Renal cortical epithelial cell (primary cell): ENCODE measurements around the gene FBLN1. TPM values are rescaled to one million over a fixed set of nuclear protein-coding genes. Genes with fewer than 3 reads are reported as not detected.
"Not testable (repeated sequence)": the region's sequence is repeated elsewhere in the genome, so short reads cannot be mapped to it uniquely, and the experiment has no call there.

Source experiments
- DNase-seq: peaks from one replicate; pipeline ENCODE4 v3.0.0-alpha.2; 2011; ENCODE audit warnings: low read depth
- total RNA-seq: library from RNA; depleted of rRNA; stranded (reverse); fragments of >200 nt; gene quantifications from 2 replicates; pipeline ENCODE4 v1.2.3, GENCODE V29; 2014

The FBLN1 gene
- total RNA-seq, 1 donor from 2014 or later = 17.1 TPM

GRCh38 chr22:45584121-45584570 is 81.5 kb downstream of the FBLN1 start:
- DNase-seq = no peak

- no peak for DNase-seq
Observed at GRCh38 chr22:45584621-45585436, 82.1 kb downstream of the FBLN1 start.

- no peak for DNase-seq
Observed at GRCh38 chr22:45585437-45585755, 82.7 kb downstream of the FBLN1 start.

DNA sequence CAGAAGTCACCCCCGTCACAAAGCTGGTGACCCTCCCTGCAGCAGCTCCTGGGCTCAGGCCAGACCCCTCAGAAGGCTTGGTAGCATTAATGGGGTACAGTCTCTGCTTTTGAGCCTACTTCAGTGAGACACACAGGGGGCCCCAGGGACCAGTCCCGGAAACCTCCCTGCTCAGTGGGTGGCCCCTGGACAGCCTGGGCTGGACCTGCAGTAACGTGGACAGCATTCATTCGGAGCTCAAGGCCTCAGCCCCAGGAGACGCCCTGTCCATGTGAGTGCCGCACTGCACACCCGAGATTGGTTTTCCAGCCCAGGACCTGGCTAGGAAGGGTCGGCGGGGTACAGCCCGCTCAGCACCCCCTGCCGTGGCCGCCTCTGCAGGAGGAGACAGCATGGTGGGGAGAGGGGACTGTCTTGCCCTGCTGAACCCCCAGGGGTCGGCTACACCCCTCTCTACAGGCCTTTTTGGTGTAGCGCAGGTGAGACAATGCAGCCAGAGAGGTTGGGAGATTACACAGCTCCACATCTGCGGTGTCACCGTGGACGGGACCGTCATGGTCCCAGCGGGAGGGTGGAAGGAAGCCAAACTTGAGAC is 83.4 kb downstream of the FBLN1 start:
- DNase-seq = no peak

GRCh38 chr22:45586651-45587405 is 84.1 kb downstream of the FBLN1 start:
- DNase-seq = no peak

DNA sequence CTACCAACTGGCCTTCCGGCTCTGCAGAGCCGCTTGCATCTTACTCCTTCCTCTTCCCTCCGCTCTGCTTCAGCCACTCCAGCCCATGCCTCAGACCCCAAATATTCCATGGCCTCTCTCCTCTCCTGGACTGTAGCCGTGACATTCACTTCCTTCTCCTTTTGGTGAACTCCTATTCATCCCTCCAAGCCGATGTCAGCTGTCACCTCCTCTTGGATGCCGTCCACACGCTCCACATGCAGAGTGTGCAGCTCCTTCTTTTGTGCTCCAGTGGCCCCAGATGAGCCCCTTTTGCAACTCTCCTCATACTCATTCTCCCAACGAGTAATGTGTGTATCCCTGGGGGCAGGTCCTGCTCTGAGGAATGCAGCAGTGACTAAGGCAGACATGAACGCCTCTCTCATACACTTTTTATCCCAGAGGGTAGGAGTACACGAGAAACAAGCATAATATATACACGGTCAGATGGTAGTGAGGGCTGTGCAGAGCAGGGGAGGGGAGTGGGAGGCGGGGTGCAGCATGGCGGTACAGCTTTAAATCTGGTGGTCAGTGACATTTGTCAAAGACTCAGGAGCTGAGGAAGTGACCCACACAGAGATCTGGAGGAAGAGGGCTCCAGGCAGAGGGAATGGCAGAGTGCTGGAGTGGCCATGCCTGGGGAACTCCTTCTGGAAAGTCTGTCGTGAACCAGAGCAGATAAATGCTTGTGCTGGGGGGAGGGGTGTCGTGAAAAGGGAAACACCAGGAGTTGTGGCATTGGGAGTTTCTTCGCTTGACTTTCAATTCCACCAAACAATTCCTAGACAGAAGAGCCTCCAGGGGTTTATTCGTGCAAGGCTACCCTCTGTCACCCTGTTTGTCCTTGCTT is 85.2 kb downstream of the FBLN1 start:
- peak; percentile 79 for DNase-seq

GRCh38 chr22:45589556-45589955 is 86.9 kb downstream of the FBLN1 start:
- no peak for DNase-seq

- no peak for DNase-seq
Observed at GRCh38 chr22:45590262-45590661, 87.6 kb downstream of the FBLN1 start.

DNA sequence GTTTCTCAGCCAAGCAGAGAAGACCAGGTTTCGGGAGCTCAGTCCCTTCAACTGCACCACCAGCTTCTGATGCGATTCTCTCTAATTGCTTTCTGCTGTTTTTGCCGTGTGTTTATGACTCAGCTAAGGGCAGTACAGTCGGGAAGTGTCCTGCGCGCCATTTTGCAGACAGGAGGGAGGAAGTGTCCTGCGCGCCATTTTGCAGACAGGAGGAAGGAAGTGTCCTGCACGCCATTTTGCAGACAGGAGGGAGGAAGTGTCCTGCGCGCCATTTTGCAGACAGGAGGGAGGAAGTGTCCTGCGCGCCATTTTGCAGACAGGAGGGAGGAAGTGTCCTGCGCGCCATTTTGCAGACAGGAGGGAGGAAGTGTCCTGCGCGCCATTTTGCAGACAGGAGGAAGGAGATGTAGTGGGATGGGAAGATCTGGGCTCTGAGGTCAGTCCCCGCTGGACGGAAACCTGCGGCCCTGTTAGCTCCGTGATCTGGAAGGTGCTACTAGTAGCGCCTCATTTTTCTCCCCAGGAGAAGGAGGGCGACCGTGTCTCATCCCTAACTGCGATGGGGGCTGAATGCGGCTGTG is 89.0 kb downstream of the FBLN1 start:
- not testable (repeated sequence) for DNase-seq

DNA sequence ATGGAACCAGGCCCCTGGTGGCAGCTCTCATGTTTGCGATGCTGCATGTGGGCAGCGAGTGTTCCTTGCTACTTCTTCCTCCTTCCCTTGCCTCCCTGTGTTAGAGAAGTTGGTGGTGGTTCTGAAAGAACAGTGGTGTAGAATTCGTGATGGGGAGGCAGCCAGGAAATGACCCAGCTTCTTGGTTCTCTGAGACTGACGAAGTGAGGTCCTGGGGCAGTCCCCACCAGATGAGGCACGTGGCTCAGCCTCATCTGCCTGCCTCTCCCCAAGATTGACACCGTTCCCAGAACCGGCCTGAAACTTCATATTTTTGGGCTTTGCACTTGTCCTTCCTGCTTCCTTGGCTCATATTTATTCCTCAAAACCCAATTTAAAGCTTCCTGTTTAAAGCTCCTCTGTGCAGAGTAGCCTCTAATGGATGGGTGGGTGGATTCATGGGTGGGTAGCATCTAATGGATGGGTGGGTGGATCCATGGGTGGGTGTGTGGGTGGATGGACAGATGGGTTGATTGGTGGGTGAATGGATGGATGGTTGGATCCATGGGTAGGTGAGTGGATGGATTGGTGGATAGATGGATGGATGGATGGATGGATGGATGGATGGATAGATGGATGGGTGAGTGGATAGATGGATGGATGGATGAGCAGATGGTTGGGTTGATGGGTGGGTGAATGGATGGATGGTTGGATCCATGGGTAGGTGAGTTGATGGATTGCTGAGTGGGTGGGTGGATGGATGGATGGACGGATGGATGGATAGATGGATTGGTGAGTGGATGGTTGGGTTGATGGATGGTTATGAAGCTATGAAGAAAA is 91.6 kb downstream of the FBLN1 start:
- DNase-seq = no peak

GRCh38 chr22:45597460-45598192 is 94.9 kb downstream of the FBLN1 start:
- DNase-seq = peak; percentile 31

- no peak for DNase-seq
Observed at GRCh38 chr22:45598596-45599217, 96.0 kb downstream of the FBLN1 start.

DNA sequence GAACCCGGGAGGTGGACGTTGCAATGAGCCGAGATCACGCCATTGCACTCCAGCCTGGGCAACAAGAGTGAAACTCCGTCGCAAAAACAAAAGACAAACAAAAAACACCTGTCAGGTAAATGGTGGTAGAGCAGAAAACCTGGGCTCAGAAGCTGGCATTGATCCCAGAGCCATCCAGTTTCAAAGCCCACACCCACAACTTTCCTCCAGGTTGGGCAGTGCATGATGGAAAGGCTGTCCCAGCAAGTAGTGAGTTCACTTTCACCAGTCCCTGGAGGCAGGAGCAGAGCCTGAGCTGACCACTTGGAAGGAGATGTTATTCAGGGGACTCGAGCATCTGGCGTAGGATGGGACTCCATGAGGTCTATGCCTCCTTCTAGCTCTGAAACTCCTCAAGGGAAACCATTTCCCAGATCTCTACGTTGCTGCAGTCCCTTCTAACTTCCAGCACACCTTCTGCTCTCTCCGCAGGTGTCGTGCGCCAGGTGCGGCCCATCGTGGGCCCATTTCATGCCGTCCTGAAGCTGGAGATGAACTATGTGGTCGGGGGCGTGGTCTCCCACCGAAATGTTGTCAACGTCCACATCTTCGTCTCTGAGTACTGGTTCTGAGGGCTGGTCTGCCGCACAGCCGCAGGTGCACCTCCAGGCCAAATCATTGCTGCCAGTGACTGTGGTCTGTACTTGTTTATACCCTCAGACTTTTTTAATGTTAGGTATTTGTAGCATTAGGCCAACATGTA is 97.3 kb downstream of the FBLN1 start:
- no peak for DNase-seq

DNA sequence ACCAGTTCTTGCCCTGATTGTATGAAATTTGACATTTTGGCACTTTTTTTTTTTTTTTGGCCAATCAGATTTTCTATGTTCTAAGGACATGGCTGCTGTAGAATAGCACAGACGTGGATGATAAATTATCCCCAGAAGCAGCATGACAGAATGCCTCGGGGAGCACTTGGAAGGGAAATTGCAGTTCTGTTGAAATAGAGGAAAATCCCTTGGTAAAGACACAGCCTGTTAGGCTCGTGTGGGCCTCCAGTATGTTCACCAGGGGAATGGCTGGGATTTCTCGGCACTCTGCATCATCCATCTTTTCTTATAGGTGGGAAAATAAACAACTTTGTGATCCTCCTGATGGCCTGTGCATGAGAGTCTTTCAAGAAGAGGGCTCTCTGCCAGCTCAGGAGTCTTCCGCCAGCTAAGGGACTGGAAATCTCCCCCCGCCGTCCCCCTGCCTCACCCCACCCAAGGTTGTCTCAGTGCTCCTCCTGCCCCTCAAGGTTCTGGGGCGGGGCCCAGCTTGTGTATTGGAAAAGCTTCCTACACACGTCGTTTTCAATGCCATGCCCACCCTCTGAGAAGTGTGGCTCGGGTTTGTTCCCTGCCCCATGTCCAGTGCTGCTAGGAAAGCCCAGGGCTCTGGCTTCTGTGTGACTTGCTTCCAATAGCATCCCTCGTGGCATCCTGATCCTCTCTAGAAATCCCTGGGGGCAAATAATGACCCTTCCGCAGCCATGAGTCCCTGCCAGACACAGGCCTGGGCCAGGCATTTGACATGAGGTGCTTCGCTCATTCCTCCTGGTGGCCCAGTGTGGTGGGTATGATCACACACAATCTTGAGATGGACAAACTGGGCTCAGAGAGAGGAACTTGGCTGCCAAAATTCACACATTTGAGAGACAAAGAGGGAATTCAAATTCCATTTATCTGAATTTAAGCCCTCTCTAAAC is 98.4 kb downstream of the FBLN1 start:
- peak; percentile 54 for DNase-seq

DNA sequence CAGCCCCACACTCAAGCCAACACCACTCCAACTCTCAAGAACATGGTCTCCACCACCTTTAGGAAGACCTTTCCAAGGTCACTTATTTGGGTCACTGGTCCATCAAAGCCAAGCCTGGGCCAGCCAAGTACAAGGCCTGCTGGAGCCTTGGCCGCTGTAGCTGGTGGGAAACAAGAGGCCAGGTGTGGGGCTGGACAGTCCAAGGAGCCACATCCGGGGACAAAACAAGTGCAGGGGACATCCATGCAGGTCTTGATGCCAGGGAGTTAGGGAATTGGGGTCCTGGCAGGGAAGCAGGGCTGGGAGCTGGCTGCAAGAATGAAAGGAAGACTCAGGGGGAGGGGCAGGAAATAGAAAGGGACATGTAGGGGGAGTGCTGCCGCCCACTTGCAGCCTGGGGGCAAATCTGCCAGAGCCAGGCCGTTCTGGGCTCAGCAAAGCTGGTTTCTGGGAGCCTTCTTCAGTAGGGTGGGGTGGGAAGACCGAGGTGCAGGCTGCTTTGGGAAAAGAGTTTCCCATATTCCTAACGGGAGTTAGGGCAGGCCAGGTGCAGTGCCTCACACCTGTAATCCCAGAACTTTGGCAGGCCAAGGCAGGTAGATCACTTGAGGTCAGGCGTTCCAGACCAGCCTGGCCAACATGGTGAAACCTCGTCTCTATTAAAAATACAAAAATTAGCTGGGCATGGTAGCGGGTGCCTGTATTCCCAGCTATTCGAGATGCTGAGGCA is 99.5 kb downstream of the FBLN1 start:
- DNase-seq = no peak

GRCh38 chr22:45602824-45603595 is 100.3 kb downstream of the FBLN1 start:
- DNase-seq = peak; percentile 33
